SK-N-MC (cell line): ENCODE results near the gene TDRKH.

ENCODE experiments used
- DNase-seq: peaks from one replicate; pipeline ENCODE4 v3.0.0-alpha.2; 2011; ENCODE audit warnings: low read depth, low spot score
- H3K27ac ChIP-seq: fragments of 200-600 bp; sonication (generic); 2 replicates; pipeline ENCODE4 v1.5.1; 2016; ENCODE audit warnings: mixed run types
- H3K36me3 ChIP-seq: fragments of 200-600 bp; sonication (generic); 2 replicates; pipeline ENCODE4 v1.6.1; 2017; ENCODE audit warnings: antibody characterized with exemption, low read length, mixed read lengths; ENCODE audit not compliant: insufficient read depth
- H3K4me3 ChIP-seq: fragments of 200-600 bp; sonication (generic); 2 replicates; pipeline ENCODE4 v1.5.1; 2016
- H3K9ac ChIP-seq: fragments of 200-600 bp; sonication (generic); 2 replicates; pipeline ENCODE4 v1.8.0; 2017; ENCODE audit warnings: mixed run types, mixed read lengths; ENCODE audit not compliant: insufficient read length
- H3K9me3 ChIP-seq: fragments of 200-600 bp; sonication (generic); 2 replicates; pipeline ENCODE4 v1.6.1; 2017; ENCODE audit warnings: low read depth, mild to moderate bottlenecking, antibody characterized with exemption, low read length, moderate library complexity, mixed read lengths
- EZH2 ChIP-seq: fragments of 200-600 bp; sonication (generic); IDR thresholded peaks from one replicate; pipeline ENCODE4 v1.6.1; 2017; ENCODE audit warnings: antibody characterized with exemption
- FOXP2 ChIP-seq: optimal IDR thresholded peaks from 2 replicates; pipeline ENCODE3; 2011; ENCODE audit warnings: mild to moderate bottlenecking, moderate library complexity; ENCODE audit not compliant: insufficient read depth; ENCODE audit errors: extremely low read length, control extremely low read depth
- POLR2AphosphoS5 ChIP-seq: IDR thresholded peaks from 2 replicates; pipeline ENCODE4 v1.6.1; 2012; ENCODE audit warnings: mild to moderate bottlenecking, low read depth, low read length, borderline replicate concordance

TDRKH gene

GRCh38 chr1:151801846-151802245 is 11.5 kb upstream of the TDRKH start:
- Histone ChIP-seq H3K9me3 (no peaks in the 10 kb centered on the region), H3K4me3 (no peak overlapping the region), H3K9ac (no peak overlapping the region), H3K27ac (no peak overlapping the region), H3K36me3 (no peaks in the 10 kb centered on the region)
- no peak for DNase-seq
- TF ChIP-seq FOXP2 (no peak), EZH2 (no peak), POLR2AphosphoS5 (no peak)

DNA sequence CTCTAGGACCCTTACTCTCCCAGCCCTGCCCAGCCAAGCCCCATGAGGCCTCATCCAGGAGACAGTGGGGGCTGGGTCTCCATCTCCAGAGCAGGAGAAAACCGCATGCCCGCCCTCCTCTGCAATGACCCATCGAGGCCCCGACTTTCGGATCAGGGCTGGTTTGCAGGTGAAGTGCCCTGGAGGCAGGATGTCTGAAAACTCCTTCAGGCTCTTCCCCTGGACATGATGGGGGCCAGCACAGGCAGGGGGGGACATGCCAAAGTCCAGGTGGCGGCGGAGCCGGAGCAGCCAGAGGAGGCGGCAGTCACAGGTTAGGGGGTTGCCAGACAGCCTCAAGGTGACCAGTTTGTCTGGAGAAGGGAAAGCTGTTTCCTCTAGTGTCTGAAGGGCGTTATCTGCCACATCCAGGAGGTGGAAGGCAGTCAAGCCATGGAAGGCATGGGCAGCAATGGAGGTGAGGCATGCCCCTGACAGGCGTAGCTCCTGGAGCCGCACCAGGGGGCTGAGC is 11.1 kb upstream of the TDRKH start:
- Histone ChIP-seq H3K9ac (no peak overlapping the region), H3K4me3 (no peak overlapping the region), H3K9me3 (no peaks in the 10 kb centered on the region), H3K36me3 (no peaks in the 10 kb centered on the region), H3K27ac (no peak overlapping the region)
- no peak for TF ChIP-seq FOXP2
- TF ChIP-seq POLR2AphosphoS5, result no peak
- no peak for TF ChIP-seq EZH2
- no peak for DNase-seq

DNA sequence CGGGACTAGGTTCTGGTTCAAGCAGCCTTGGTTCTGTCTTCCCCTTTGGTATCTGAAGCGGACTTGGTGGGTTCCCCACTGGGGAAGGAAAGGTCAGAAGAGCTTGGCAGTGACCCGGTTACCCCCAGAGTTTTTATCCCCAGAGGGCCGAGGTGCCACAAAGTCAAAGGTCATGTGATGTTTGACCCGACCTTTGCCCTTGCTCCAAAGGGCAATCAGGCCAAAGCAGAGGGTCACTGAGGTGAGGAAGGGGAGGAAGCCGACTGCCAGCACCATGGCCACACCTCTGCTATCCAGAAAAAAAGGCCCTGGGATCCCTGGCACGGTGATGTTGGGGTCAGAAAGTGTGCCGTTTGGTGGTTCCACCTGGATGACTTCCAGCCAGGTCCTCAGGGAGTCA is 10.5 kb upstream of the TDRKH start:
- Histone ChIP-seq H3K9ac (no peak overlapping the region), H3K4me3 (no peak overlapping the region), H3K9me3 (no peaks in the 10 kb centered on the region), H3K27ac (no peak overlapping the region), H3K36me3 (no peaks in the 10 kb centered on the region)
- DNase-seq, result no peak
- TF ChIP-seq POLR2AphosphoS5, result no peak
- no peak for TF ChIP-seq FOXP2
- TF ChIP-seq EZH2, result no peak

DNA sequence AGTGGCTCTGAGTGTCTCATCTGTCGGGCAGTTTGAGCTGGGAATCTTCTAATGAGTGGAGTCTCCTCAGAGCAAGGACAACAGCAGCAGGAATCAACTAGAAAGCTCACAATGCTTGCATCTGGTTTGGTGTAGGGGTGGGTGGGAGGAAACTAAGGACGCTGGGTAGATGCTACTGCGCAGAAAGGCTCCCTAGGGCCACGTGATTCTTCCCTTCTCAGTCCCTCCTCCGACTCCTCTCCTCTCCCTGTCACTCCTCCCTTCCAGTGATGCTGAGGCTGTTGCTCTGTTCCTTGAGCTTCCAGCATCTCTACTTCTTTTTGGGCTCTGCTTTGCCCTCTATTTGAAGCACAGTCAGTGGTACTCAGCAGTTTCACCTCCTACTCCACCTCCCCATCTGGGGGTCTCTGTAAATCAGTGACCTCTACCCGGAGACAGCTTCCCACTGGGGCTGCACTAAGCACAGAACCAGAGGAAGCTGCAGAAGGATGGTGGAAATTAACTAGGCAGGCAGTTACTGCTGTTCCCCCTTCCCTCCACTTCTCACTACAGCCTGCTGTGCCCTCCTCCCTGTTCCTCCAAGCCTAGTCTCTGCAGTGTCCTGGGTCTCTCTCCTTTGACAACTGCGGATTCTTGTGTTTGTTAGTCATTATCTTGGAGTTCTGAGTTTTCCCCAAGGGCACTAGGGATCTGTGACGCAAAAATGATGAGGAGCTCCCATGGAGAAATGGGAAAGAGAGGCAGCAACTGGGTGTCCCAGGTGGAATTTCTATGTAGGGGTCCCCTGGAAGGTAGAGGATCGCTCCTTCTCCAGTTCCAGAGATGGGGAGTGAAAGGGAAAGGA is 9.1 kb upstream of the TDRKH start:
- Histone ChIP-seq H3K4me3 (no peak overlapping the region), H3K9me3 (no peaks in the 10 kb centered on the region), H3K36me3 (no peaks in the 10 kb centered on the region), H3K27ac (no peak overlapping the region), H3K9ac (no peak overlapping the region)
- no peak for TF ChIP-seq POLR2AphosphoS5
- no peak for TF ChIP-seq EZH2
- TF ChIP-seq FOXP2, result no peak
- no peak for DNase-seq

GRCh38 chr1:151798571-151798970 is 8.3 kb upstream of the TDRKH start:
- no peak overlapping the region for H3K27ac ChIP-seq
- no peaks in the 10 kb centered on the region for H3K36me3 ChIP-seq
- H3K9ac ChIP-seq, result no peak overlapping the region
- no peak for DNase-seq
- H3K4me3 ChIP-seq, result no peak overlapping the region
- no peak for TF ChIP-seq EZH2
- TF ChIP-seq FOXP2, result no peak
- TF ChIP-seq POLR2AphosphoS5, result no peak
- H3K9me3 ChIP-seq, result no peaks in the 10 kb centered on the region

- H3K27ac ChIP-seq, result no peak overlapping the region
- H3K4me3 ChIP-seq, result peak overlapping the region; percentile 78
These were observed 796 bp upstream of the TDRKH start for GRCh38 chr1:151790940-151791651.

GRCh38 chr1:151787689-151788088 is 2.6 kb downstream of the TDRKH start:
- Histone ChIP-seq H3K27ac (no peak overlapping the region), H3K9ac (no peak overlapping the region), H3K36me3 (no peaks in the 10 kb centered on the region), H3K4me3 (no peak overlapping the region), H3K9me3 (no peaks in the 10 kb centered on the region)
- no peak for TF ChIP-seq EZH2
- TF ChIP-seq FOXP2, result no peak
- no peak for TF ChIP-seq POLR2AphosphoS5
- DNase-seq, result no peak

More at GRCh38 chr1:151790940-151791651, 796 bp upstream of the TDRKH start:
- TF ChIP-seq POLR2AphosphoS5, result no peak
- TF ChIP-seq EZH2, result no peak
- TF ChIP-seq FOXP2, result no peak
- Histone ChIP-seq H3K9me3 (no peaks in the 10 kb centered on the region), H3K9ac (no peak overlapping the region), H3K36me3 (no peaks in the 10 kb centered on the region)
- DNase-seq, result no peak

- TF ChIP-seq EZH2 (no peak), POLR2AphosphoS5 (no peak), FOXP2 (no peak)
- H3K9me3 ChIP-seq, result no peaks in the 10 kb centered on the region
- no peak overlapping the region for H3K9ac ChIP-seq
- H3K27ac ChIP-seq, result no peak overlapping the region
- H3K4me3 ChIP-seq, result no peak overlapping the region
- DNase-seq, result no peak
- no peaks in the 10 kb centered on the region for H3K36me3 ChIP-seq
These were observed 6.5 kb downstream of the TDRKH start for GRCh38 chr1:151783796-151784195.
